Lower leg skin (tissue), 4 donors: ENCODE data around the gene SEC61A1. TPM values are rescaled to one million over a fixed set of nuclear protein-coding genes. Genes with fewer than 3 reads are reported as not detected.

ENCODE experiments used
- DNase-seq, 2 donors: peaks; one replicate each; pipeline ENCODE4 v3.0.0-alpha.2; 2019; ENCODE audit warnings: low spot score in 2 of 2
- H3K4me3 ChIP-seq: fragments of 200-600 bp; sonication (generic); 2 replicates; pipeline ENCODE4 v1.5.1; 2017; ENCODE audit warnings: mild to moderate bottlenecking, low read depth; ENCODE audit not compliant: poor library complexity, severe bottlenecking
- POLR2A ChIP-seq, 2 donors: fragments of 450-650 bp; IDR thresholded peaks; one replicate each; pipeline ENCODE4 v1.6.1; 2016 to 2017; ENCODE audit warnings: antibody characterized with exemption in 2 of 2, mild to moderate bottlenecking in 1 of 2, moderate library complexity in 1 of 2
- WGBS, 2 donors: methylation state at CpG; one replicate each; pipeline ENCODE4 v1.1.5; 2018; 5-methylcytosine and 5-hydroxymethylcytosine counted together
- intact Hi-C: fragments of 100-400 bp; cut with DNase I; formaldehyde crosslinking; loops from one replicate; pipeline ENCODE4 v1.15.0; 2023; ENCODE audit warnings: low total_unique reads
- total RNA-seq, 4 donors: library from RNA; depleted of rRNA; stranded (reverse); fragments of >200 nt; gene quantifications; one replicate each; pipeline ENCODE4 v1.1.0, GENCODE V29; 2016
- TF ChIP-seq, protein P1 (sequence below), 3 donors: fragments of 450-650 bp; IDR thresholded peaks; one replicate each; pipeline ENCODE4 v1.5.1; 2016; ENCODE audit warnings: antibody characterized with exemption in 3 of 3, mild to moderate bottlenecking in 3 of 3, moderate library complexity in 2 of 3

Gene SEC61A1
- total RNA-seq, 4 donors from 2014 or later: 53.3 to 120 (median 88.9) TPM

DNA sequence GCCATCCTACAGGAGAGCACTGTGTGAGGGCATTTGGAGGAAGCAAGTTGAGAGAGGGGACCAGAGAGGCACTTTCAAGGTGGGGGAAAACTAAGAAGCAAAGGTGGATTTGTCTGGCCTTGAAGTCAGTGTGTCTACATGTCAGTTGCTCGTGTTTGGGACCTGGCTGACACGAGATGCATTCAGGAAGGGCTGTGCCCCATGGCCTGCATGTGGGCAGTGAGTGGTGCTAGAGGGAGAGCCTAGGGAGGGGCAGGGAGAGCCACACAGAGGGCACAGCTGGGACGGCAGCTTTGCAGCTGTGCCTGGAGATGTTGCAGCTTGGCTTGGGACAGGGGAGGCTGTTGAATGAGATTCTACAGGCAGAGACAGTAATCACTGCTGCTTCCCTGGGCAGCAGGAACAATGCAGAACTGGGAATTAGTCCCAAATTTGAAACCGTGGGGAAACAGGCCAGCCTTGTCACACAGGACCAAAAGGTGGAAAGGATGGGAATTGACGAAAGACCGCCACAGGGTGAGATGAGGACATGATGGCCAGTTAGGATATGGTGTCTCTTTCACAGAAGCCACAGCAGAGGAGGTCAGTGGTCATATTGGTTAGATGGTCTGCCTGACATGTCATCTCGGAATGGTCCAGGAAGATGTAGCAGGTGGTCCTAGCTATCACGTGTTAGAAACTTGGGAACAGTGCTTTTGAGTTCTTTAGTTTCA, 10.0 kb downstream of the SEC61A1 start:
- DNase-seq: no peak
- intact Hi-C loops: no loop called here
- TF ChIP-seq, protein P1, sequence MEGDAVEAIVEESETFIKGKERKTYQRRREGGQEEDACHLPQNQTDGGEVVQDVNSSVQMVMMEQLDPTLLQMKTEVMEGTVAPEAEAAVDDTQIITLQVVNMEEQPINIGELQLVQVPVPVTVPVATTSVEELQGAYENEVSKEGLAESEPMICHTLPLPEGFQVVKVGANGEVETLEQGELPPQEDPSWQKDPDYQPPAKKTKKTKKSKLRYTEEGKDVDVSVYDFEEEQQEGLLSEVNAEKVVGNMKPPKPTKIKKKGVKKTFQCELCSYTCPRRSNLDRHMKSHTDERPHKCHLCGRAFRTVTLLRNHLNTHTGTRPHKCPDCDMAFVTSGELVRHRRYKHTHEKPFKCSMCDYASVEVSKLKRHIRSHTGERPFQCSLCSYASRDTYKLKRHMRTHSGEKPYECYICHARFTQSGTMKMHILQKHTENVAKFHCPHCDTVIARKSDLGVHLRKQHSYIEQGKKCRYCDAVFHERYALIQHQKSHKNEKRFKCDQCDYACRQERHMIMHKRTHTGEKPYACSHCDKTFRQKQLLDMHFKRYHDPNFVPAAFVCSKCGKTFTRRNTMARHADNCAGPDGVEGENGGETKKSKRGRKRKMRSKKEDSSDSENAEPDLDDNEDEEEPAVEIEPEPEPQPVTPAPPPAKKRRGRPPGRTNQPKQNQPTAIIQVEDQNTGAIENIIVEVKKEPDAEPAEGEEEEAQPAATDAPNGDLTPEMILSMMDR (IDR thresholded peaks at IDR 0.05): no peak
- no peak for TF ChIP-seq POLR2A (IDR thresholded peaks at IDR 0.05)
- H3K4me3 ChIP-seq: no peak overlapping the region
- WGBS, 2 donors: 56 to 68% methylated on average over 8 of the region's 8 CpGs

DNA sequence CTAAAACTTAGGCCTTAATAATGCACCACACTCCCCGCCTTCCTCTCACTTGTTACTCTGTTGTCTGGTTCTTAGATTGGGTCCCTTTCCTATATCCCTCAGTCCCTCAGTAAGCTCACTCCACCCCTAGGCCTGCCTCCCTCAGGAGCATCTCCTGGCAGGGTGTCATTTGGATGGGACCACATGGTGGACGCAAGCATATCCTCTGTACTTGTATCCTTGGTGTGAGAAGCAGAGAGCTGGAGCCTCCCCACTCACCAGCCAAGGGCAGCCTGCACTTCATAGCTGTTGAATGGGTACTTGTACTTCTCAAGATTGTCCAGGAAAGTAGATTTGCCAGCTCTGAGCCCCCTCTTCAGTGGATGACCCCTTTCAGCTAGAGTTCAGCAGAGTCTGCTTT, 11.6 kb downstream of the SEC61A1 start:
- TF ChIP-seq, protein P1 (IDR thresholded peaks at IDR 0.05): no peak
- no peak for TF ChIP-seq POLR2A (IDR thresholded peaks at IDR 0.05)
- 88 to 93% methylated on average over 2 of the region's 2 CpGs for WGBS, 2 donors
- intact Hi-C loops: no loop called here
- DNase-seq: no peak
- no peak overlapping the region for H3K4me3 ChIP-seq

DNA sequence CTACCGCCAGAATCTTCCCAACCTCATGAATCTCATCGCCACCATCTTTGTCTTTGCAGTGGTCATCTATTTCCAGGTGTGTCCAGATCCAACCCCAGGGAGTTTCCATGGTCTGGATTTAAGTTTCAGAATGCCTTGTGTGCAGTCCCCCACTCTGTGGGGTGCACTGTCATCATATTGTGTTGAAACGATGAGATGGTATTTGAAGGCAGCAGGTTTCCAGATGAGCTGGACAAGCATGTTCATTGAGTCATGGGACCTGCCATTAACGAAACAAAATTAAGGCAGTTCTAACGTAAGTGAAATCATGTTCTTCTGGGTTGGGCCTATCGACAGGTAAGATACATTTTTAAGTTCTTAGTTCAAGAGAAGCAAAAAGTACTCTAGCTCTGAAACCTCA, 12.7 kb downstream of the SEC61A1 start:
- 86 to 89% methylated on average over 6 of the region's 6 CpGs for WGBS, 2 donors
- DNase-seq: no peak
- intact Hi-C loops: no loop called here
- TF ChIP-seq, protein P1 (IDR thresholded peaks at IDR 0.05): no peak
- no peak for TF ChIP-seq POLR2A (IDR thresholded peaks at IDR 0.05)
- H3K4me3 ChIP-seq: no peak overlapping the region

DNA sequence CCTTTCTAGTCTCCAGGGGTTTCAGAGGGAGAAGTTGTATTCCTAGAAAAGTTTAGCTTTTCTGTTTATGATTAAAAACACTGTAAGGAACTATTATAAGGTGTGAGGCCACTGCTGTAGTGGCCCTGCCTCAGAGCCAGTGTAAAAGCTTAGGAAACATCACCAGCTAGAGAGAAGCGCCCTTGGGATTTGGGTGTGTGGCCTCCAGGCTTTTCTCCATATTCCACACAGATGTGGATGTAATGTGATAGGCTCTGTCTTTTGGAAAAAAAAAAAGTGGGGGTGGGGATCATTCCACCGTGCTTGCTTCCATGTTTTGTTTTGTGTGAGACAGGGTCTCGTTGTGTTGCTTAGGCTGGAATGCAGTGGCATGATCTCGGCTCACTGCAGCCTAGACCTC, 13.9 kb downstream of the SEC61A1 start:
- TF ChIP-seq, protein P1 (IDR thresholded peaks at IDR 0.05): no peak
- TF ChIP-seq POLR2A (IDR thresholded peaks at IDR 0.05): no peak
- WGBS, 2 donors: 86% methylated on average over 4 of the region's 4 CpGs
- DNase-seq: no peak
- H3K4me3 ChIP-seq: no peak overlapping the region
- intact Hi-C loops: no loop called here

DNA sequence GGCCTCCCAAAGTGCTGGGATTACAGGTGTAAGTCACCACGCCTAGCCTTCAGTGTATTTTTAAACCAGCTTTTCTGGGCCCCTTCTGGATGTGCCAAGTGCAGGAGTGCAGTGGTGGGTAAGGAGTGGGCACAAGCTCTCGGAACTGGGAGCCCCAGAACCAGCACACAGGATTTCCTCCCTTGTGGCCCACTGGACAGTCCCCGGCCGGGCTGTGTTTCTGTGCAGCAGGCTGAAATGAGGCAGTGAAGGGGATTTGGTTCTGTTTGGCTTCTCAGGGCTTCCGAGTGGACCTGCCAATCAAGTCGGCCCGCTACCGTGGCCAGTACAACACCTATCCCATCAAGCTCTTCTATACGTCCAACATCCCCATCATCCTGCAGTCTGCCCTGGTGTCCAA, 14.4 kb downstream of the SEC61A1 start:
- WGBS, 2 donors: 94 to 96% methylated on average over 9 of the region's 9 CpGs
- intact Hi-C loops: no loop called here
- no peak overlapping the region for H3K4me3 ChIP-seq
- TF ChIP-seq, protein P1 (IDR thresholded peaks at IDR 0.05): no peak
- no peak for TF ChIP-seq POLR2A (IDR thresholded peaks at IDR 0.05)
- DNase-seq: no peak

DNA sequence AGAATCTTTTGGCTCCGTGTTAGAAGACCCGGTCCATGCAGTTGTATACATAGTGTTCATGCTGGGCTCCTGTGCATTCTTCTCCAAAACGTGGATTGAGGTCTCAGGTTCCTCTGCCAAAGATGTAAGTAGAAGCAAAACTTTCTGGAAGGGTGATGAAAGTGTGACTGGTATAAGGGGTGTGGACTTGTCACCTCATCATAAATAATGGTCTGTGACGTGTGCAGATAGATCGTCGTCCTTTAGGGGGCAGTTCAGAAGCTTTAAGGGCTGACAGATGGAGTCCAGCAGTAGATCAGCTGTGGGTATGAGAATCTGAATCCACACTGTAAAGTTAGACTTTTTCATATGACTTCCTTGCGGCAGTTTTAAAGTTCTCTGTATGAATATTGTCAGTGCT, 15.3 kb downstream of the SEC61A1 start:
- no peak for TF ChIP-seq POLR2A (IDR thresholded peaks at IDR 0.05)
- TF ChIP-seq, protein P1 (IDR thresholded peaks at IDR 0.05): no peak
- DNase-seq: no peak
- intact Hi-C loops: no loop called here
- H3K4me3 ChIP-seq: no peak overlapping the region
- WGBS, 2 donors: 65 to 67% methylated on average over 7 of the region's 7 CpGs
